GM18499 (cell line): Measurements from ENCODE around the gene CCNY.

Source experiments
- ATAC-seq: cut with Tn5 transposase; IDR thresholded peaks from one replicate; pipeline ENCODE4 v1.9.1; 2021; ENCODE audit warnings: moderate number of reproducible peaks; ENCODE audit not compliant: insufficient read depth, unreplicated experiment

CCNY gene

GRCh38 chr10:35541720-35542119, 205.4 kb downstream of the CCNY start:
- ATAC-seq = no peak

- ATAC-seq = no peak
Observed at GRCh38 chr10:35542303-35542702, 206.0 kb downstream of the CCNY start.

GRCh38 chr10:35545079-35545657, 208.9 kb downstream of the CCNY start:
- ATAC-seq = no peak

GRCh38 chr10:35545878-35546590, 209.7 kb downstream of the CCNY start:
- no peak for ATAC-seq

GRCh38 chr10:35546824-35547225, 210.5 kb downstream of the CCNY start:
- no peak for ATAC-seq

- ATAC-seq = no peak
Observed at GRCh38 chr10:35552650-35553342, 216.5 kb downstream of the CCNY start.

GRCh38 chr10:35554036-35554435, 217.7 kb downstream of the CCNY start:
- ATAC-seq = no peak

- peak; percentile 61 for ATAC-seq
Observed at GRCh38 chr10:35554461-35555056, 218.2 kb downstream of the CCNY start.

- no peak for ATAC-seq
Observed at GRCh38 chr10:35555962-35556930, 219.9 kb downstream of the CCNY start.

- ATAC-seq = no peak
Observed at GRCh38 chr10:35558276-35558675, 222.0 kb downstream of the CCNY start.

- no peak for ATAC-seq
Observed at GRCh38 chr10:35559416-35559815, 223.1 kb downstream of the CCNY start.

GRCh38 chr10:35561715-35562114, 225.4 kb downstream of the CCNY start:
- no peak for ATAC-seq

GRCh38 chr10:35562427-35562826, 226.1 kb downstream of the CCNY start:
- ATAC-seq = no peak

- ATAC-seq = no peak
Observed at GRCh38 chr10:35563261-35563891, 227.1 kb downstream of the CCNY start.

- ATAC-seq = no peak
Observed at GRCh38 chr10:35564341-35564968, 228.1 kb downstream of the CCNY start.

- ATAC-seq = no peak
Observed at GRCh38 chr10:35565602-35566081, 229.3 kb downstream of the CCNY start.

GRCh38 chr10:35567951-35568350, 231.6 kb downstream of the CCNY start:
- no peak for ATAC-seq

- no peak for ATAC-seq
Observed at GRCh38 chr10:35568483-35569015, 232.2 kb downstream of the CCNY start.
